Fibroblast of the conjunctiva (primary cell): ENCODE results near the gene RUNX2.
"Not testable (repeated sequence)": the region's sequence is repeated elsewhere in the genome, so short reads cannot be mapped to it uniquely, and the experiment has no call there.

ENCODE experiments used
- DNase-seq: peaks from one replicate; pipeline ENCODE4 v3.0.0-alpha.2; 2010; ENCODE audit warnings: low read depth

The RUNX2 gene

GRCh38 chr6:45648262-45648620 lies 320.1 kb downstream of the RUNX2 start:
- DNase-seq, result no peak

- peak; percentile 17 for DNase-seq
These were observed 322.5 kb downstream of the RUNX2 start for GRCh38 chr6:45650524-45651135.

GRCh38 chr6:45651301-45651700 lies 323.2 kb downstream of the RUNX2 start:
- DNase-seq, result no peak

- DNase-seq, result no peak
These were observed 324.3 kb downstream of the RUNX2 start for GRCh38 chr6:45652416-45652815.

GRCh38 chr6:45653117-45653883 lies 325.2 kb downstream of the RUNX2 start:
- no peak for DNase-seq

- DNase-seq, result no peak
These were observed 326.5 kb downstream of the RUNX2 start for GRCh38 chr6:45654673-45655072.

GRCh38 chr6:45655745-45656476 lies 327.8 kb downstream of the RUNX2 start:
- DNase-seq, result peak; percentile 74

GRCh38 chr6:45657226-45657625 lies 329.1 kb downstream of the RUNX2 start:
- no peak for DNase-seq

- DNase-seq, result no peak
These were observed 330.3 kb downstream of the RUNX2 start for GRCh38 chr6:45658400-45658799.

- DNase-seq, result no peak
These were observed 330.8 kb downstream of the RUNX2 start for GRCh38 chr6:45658958-45659357.

- DNase-seq, result no peak
These were observed 333.5 kb downstream of the RUNX2 start for GRCh38 chr6:45661661-45662060.

- peak; percentile 17 for DNase-seq
These were observed 335.4 kb downstream of the RUNX2 start for GRCh38 chr6:45663251-45664221.

- no peak for DNase-seq
These were observed 336.6 kb downstream of the RUNX2 start for GRCh38 chr6:45664707-45665106.

GRCh38 chr6:45665859-45666258 lies 337.7 kb downstream of the RUNX2 start:
- DNase-seq, result no peak

- DNase-seq, result no peak
These were observed 338.7 kb downstream of the RUNX2 start for GRCh38 chr6:45666846-45667245.

GRCh38 chr6:45667300-45667699 lies 339.2 kb downstream of the RUNX2 start:
- DNase-seq, result no peak

GRCh38 chr6:45667766-45668165 lies 339.6 kb downstream of the RUNX2 start:
- no peak for DNase-seq

- DNase-seq, result no peak
These were observed 340.6 kb downstream of the RUNX2 start for GRCh38 chr6:45668705-45669104.

- not testable (repeated sequence) for DNase-seq
These were observed 345.0 kb downstream of the RUNX2 start for GRCh38 chr6:45673167-45673566.

GRCh38 chr6:45675166-45675565 lies 347.0 kb downstream of the RUNX2 start:
- DNase-seq, result not testable (repeated sequence)

GRCh38 chr6:45675634-45676033 lies 347.5 kb downstream of the RUNX2 start:
- no peak for DNase-seq

- DNase-seq, result no peak
These were observed 348.2 kb downstream of the RUNX2 start for GRCh38 chr6:45676380-45676779.
